Hepatocyte (in vitro differentiated cells): ENCODE measurements around the gene LGALS9C.
"Not testable (repeated sequence)": the region's sequence is repeated elsewhere in the genome, so short reads cannot be mapped to it uniquely, and the experiment has no call there.

Experiments used
- CTCF ChIP-seq: fragments of 200-600 bp; sonication (generic); IDR thresholded peaks from 2 replicates; pipeline ENCODE4 v1.5.1; 2016; ENCODE audit warnings: antibody characterized with exemption, mild to moderate bottlenecking; ENCODE audit not compliant: poor library complexity
- EZH2 ChIP-seq: fragments of 200-600 bp; sonication (generic); IDR thresholded peaks from 2 replicates; pipeline ENCODE4 v1.6.1; 2016; ENCODE audit warnings: antibody characterized with exemption, mild to moderate bottlenecking, borderline replicate concordance
- EZH2phosphoT487 ChIP-seq: fragments of 200-600 bp; sonication (generic); IDR thresholded peaks from one replicate; pipeline ENCODE4 v1.6.1; 2018; ENCODE audit warnings: antibody characterized with exemption, mild to moderate bottlenecking, low read depth, moderate library complexity; ENCODE audit not compliant: unreplicated experiment, severe bottlenecking

- not testable (repeated sequence) for TF ChIP-seq CTCF, EZH2, EZH2phosphoT487
Observed at GRCh38 chr17:18451969-18452368, 24.6 kb upstream of the LGALS9C start.
